ENCODE results near the gene CNTNAP4.

The CNTNAP4 gene

GRCh38 chr16:76441391-76441790 lies 164.2 kb downstream of the CNTNAP4 start:
- no peak for DNase-seq (ENCODE audit: low spot score)
- no peak for TF ChIP-seq CTCF (IDR thresholded peaks at IDR 0.05; ENCODE audit: extremely low read depth, missing control alignments)

GRCh38 chr16:76441876-76442275 lies 164.7 kb downstream of the CNTNAP4 start:
- no peak for DNase-seq (ENCODE audit: low spot score)
- TF ChIP-seq CTCF (IDR thresholded peaks at IDR 0.05; ENCODE audit: extremely low read depth, missing control alignments): no peak

- DNase-seq (ENCODE audit: low spot score): no peak
- no peak for TF ChIP-seq CTCF (IDR thresholded peaks at IDR 0.05; ENCODE audit: extremely low read depth, missing control alignments)
Measured at GRCh38 chr16:76443973-76444372, 166.8 kb downstream of the CNTNAP4 start.

GRCh38 chr16:76444832-76445231 lies 167.6 kb downstream of the CNTNAP4 start:
- no peak for DNase-seq (ENCODE audit: low spot score)
- no peak for TF ChIP-seq CTCF (IDR thresholded peaks at IDR 0.05; ENCODE audit: extremely low read depth, missing control alignments)

- no peak for TF ChIP-seq CTCF (IDR thresholded peaks at IDR 0.05; ENCODE audit: extremely low read depth, missing control alignments)
- no peak for DNase-seq (ENCODE audit: low spot score)
Measured at GRCh38 chr16:76445815-76446214, 168.6 kb downstream of the CNTNAP4 start.

GRCh38 chr16:76446251-76446650 lies 169.1 kb downstream of the CNTNAP4 start:
- no peak for DNase-seq (ENCODE audit: low spot score)
- no peak for TF ChIP-seq CTCF (IDR thresholded peaks at IDR 0.05; ENCODE audit: extremely low read depth, missing control alignments)

GRCh38 chr16:76450890-76451289 lies 173.7 kb downstream of the CNTNAP4 start:
- TF ChIP-seq CTCF (IDR thresholded peaks at IDR 0.05; ENCODE audit: extremely low read depth, missing control alignments): no peak
- DNase-seq (ENCODE audit: low spot score): no peak
